ENCODE results near the gene CD320. TPM values are rescaled to one million over a fixed set of nuclear protein-coding genes. Genes with fewer than 3 reads are reported as not detected.
"Not testable (repeated sequence)": the region's sequence is repeated elsewhere in the genome, so short reads cannot be mapped to it uniquely, and the experiment has no call there.

CD320 gene
- total RNA-seq, 1 experiment from 2014 or later = 93.7 TPM

DNA sequence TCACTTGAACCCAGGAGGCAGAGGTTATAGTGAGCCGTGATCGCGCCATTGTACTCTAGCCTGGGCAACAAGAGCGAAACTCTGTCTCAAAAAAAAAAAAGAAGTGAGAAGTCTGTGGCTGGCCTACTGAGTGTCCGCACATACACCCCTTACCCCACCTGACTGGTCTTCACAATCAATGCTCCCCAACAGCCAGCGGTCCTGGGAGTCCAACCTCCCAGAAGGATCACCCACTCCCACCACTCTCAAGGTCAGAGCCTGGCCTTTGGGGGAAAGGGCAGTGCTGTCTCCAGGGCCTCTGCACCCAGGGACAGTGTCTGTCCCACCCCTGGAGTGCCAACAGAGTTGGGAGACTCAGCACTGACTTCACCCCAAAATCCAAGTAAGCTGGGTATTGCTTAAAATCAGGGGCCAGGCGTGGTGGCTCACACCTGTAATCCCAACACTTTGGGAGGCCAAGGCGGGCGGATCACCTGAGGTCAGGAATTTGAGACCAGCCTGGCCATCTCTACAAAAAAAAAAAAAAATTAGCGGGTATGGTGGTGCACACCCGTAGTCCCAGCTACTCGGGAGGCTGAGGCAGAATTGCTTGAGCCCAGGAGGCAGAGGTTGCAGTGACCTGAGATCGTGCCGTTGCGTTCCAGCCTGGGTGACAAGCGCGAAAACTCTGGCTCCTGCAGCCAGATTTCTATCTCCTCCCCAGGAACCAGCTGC lies 2.3 kb upstream of the CD320 start:
- no peak for DNase-seq (ENCODE audit: low read depth)

DNA sequence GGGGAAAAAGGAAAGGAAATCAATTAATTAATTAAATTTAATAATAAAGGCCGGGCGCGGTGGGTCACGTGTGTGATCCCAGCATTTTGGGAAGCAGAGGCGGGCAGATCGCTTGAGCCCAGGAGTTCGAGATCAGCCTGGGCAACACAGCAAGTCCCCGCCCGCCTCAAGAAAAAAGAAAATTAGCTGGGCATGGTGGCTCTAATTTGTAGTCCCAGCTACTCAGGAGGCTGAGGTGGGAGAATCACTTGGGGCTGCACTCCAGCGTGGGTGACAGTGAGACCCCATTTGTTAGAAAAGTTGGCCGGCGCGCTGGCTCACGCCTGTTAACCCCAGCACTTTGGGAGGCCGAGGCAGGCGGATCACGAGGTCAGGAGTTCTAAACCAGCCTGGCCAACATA lies 733 bp upstream of the CD320 start:
- no peak for DNase-seq (ENCODE audit: low read depth)

DNA sequence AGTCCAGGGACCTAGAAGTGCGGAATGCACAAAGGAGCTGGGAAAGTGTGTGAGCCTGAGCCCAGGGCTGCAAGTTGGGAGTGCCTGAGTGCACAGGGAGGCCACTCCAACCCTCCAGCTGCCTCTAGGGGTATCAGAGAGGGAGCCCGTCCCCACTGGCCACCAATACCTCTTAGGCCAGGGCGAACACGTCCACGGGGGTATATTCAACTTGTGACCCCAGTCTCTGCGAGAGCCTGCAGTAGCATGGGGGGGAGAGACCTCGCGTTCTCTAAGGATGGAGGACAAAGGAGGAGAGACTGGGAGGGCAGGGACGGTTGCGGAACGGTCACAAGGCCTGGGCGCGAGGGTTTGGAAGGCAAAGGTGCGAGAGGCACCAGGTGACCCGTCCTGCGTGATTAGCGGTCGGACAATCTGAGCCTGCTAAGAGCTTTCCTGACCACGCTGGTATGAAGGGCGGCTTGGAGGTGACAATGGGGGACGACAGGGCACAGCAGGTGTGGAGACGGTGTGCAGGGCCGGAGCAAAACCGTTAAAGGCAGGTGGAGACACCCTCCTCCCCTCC lies 676 bp downstream of the CD320 start:
- DNase-seq (ENCODE audit: low read depth) = no peak

DNA sequence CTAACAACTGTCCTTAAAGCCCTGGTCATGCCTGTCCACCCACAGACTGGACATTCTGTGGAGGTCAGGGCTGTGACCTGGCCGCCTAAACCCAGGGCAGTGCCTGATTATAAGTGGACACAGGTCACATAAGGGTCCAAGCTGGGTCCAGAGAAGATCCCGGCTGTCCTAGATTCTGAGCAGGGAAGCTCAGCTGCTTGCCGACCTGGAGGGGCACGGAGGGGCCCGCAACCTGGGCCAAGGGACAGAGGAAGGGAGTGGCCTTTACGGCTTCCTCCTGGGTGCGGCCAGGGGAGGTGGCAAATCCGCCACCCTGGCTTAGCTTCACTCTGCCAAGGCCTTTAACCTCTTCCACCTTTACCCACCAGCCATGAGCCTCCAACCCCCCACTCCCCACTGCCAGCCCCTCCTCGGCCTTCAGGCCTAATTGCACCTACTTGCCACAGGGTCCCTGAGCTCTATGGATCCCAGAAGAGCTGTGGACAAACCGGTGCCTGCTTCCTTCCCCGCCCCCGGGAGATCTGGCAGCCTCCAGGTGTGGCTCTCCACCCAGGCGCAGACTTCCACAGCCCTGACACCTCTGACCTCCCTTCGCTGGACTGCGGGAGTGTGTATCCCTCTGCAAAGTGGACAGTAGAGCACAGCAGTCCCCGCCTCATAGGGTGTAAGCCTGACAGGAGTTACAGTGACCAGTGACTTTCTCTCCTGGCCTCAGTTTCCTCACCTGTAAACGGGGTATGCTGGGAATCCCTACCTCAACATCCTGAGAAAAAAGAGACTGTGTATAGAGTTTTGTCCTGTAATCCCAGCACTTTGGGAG lies 1.7 kb downstream of the CD320 start:
- no peak for DNase-seq (ENCODE audit: low read depth)

DNA sequence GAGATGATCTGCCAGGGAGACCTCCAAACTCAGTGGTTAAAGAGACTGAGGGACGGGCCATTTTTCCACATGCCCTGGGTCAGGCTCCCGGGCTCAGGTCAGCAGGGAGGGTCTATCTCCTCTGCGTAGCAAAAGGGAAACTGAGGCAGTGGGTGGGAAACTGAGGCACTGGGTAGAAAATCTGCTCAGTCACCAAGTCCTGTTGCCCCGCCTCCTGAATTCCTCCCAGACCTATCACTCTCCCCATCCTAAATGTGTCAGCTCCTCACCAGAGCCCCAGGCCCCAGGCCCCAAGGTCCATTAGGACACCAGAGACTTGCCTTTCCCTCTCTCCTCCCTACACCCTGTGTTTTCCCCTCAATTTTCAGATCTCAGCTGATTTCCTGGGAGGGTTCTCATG lies 2.4 kb downstream of the CD320 start:
- no peak for DNase-seq (ENCODE audit: low read depth)

DNA sequence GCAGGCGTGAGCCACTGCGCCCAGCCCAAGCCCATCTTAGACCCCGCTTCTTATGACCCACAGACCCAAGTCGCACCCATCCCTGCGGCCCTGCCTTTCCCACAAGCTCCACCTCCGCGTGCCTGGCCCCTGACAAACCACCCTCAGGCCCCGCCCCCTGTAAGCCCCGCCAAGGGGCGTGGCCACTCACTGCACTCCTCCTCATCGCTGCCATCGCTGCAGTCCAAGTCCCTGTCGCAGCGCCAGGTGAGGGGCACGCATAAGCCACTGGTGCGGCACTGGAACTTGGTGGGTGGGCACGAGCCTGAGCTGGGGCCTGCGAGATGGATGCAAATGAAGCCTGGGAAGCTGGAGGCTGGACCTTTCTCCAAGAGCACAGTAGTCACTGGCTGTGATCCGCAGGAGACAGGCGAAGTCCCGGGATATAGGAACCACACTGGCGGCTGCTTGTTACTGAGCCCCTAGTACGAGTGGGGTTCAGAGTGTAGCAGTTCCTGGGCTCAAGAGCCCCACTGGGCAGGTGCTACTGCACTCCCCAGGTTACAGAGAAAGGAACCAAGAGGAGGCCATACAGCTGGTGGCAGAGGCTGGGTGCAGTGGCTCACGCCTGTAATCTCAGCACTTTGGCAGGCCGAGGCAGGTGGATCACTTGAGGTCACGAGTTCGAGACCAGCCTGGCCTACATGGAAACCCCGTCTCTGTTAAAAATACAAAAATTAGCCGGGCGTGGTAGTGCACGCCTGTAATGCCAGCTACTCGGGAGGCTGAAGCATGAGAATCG lies 3.1 kb downstream of the CD320 start:
- no peak for DNase-seq (ENCODE audit: low read depth)

DNA sequence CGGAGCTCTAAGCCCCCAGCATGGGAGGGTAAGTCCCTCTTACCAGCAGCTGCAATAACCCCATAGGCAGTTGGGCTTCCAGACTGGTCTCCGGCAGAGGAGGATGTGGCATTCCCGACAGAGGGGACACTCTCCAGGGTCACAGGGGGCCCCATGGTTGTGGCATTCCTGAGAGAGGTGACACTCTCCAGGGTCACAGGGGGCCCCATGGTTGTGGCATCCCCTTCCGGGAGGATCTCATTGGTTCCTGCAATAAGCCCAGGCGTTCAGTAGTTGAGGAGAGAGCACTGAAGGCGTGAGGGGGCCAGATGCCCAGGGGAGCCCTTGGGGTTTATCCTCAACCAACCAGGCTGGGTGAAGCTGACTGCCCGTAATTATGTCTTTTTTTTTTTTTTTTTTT lies 5.4 kb downstream of the CD320 start:
- no peak for DNase-seq (ENCODE audit: low read depth)

DNA sequence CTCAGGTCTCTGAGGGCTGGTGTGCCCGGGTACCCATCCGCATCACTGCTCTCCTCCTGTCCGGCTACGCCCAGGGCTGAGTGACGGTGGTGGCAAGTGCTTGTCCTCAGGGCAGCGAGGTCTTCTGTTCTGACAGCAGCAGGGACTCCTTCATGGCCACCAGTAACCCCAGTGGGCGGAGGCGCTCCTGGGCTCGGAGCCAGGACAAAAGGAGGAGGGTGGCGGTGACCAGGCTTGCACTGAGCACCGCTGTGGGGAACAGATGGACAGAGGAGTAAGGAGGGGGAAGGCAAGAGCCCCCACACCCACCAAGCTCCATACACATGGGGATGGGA lies 5.8 kb downstream of the CD320 start:
- DNase-seq (ENCODE audit: low read depth) = no peak

DNA sequence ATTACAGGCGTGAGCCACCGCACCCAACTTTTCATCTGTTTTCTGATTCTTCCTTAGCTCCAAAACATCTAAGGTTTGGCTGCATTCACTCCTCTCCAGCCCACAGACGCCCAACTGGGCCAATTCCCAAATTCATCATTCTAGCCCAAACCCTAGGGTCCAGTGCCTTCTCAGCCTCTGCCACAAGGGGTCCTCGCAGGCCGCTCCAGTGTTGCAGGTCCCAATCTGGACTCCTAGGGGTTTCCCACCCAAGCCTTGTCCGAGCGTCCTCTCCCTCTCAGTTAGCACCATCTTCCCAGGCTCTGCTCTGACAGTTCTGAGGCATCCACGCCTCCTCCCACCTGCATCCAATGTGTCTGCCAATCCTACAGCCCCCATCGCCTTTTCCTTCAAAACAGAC lies 16.8 kb downstream of the CD320 start:
- DNase-seq (ENCODE audit: low read depth) = not testable (repeated sequence)

DNA sequence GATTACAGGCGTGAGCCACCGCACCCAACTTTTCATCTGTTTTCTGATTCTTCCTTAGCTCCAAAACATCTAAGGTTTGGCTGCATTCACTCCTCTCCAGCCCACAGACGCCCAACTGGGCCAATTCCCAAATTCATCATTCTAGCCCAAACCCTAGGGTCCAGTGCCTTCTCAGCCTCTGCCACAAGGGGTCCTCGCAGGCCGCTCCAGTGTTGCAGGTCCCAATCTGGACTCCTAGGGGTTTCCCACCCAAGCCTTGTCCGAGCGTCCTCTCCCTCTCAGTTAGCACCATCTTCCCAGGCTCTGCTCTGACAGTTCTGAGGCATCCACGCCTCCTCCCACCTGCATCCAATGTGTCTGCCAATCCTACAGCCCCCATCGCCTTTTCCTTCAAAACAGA lies 31.6 kb downstream of the CD320 start:
- not testable (repeated sequence) for DNase-seq (ENCODE audit: low read depth)

DNA sequence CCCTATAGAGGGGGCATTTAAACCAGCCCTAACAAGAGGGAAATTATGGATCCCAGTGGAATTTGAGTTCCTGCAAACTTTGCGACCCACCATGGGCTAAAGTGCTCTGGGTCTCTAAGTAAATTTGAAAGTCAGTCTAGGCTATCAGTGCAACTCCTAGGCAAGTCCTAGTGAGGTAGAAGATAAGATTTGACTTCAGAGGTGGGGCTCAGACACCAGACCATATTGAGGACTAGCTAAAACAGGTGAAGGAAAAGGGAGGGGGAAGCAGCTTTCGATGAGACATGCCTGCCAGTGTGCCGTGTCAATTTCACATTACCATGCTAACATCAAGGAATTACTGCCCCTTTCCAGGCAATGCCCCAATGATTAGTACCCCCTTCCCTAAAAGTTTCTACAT lies 38.4 kb downstream of the CD320 start:
- DNase-seq (ENCODE audit: low read depth) = no peak

DNA sequence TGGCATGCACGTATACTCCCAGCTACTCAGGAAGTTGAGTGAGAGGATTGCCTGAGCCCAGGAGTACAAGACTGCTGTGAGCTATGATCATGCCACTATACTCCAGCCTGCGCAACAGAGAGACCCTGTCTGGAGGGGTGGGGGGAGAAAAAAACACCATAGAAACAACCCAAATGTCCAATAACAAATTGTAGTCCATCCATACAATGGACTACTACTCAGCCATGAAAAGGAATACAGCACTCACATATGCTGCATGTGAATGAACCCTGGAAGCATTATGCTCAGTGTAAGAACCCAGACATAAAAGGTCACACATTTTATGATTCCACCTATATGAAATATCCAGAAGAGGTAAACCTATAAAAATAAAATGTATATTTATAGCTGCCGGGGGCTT lies 42.3 kb downstream of the CD320 start:
- no peak for DNase-seq (ENCODE audit: low read depth)

DNA sequence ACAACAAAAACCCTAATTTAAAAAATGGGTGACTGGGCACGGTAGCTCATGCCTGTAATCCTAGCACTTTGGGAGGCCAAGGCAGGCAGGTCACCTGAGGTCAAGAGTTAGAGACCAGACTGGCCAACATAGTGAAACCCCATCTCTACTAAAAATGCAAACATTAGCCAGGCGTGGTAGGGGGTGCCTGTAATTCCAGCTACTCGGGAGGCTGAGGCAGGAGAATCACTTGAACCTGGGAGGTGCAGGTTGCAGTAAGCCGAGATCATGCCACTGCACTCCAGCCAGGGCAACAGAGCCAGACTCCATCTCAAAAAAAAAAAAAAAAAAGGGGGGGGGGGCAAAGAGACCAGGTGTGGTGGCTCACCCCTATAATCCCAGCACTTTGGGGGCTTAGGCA lies 43.9 kb downstream of the CD320 start:
- DNase-seq (ENCODE audit: low read depth) = not testable (repeated sequence)

DNA sequence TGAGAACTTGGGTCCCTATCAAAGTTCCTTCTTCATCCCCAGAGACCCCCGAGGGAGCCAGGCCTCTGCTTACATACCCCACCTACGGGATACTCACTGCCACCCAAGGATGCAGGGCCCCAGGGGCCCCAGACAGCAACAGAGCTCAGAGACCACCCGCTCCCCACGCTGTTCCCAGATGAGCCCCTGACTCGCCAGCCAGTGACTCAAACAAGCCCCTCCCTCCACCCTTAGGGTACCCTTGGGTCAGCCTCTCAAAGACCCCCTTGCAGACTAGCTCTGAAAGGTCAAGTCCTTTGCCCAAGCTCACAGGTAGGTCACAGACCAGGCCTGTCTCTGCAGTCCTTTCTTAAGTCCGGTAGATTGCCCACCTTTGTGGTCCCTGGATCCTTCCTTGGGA lies 45.7 kb downstream of the CD320 start:
- DNase-seq (ENCODE audit: low read depth) = no peak

DNA sequence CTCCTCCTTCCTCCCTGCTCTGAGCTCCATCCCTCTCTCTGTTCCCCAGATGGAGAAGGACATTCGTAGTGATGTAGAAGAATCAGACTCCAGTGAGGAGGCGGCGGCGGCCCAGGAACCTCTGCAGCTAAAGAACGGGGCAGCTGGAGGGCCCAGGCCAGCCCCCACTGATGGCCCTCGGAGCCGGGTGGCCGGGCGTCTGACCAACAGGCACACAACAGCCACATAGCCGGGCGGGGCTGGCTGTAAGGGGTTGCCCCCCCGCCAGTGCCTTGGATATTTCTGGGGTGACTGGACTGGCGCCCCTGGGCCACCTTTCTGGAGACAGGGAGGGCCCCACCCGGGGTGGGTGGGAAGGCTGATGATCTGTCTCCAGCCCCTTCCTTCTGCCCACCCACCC lies 46.3 kb downstream of the CD320 start:
- DNase-seq (ENCODE audit: low read depth) = no peak

DNA sequence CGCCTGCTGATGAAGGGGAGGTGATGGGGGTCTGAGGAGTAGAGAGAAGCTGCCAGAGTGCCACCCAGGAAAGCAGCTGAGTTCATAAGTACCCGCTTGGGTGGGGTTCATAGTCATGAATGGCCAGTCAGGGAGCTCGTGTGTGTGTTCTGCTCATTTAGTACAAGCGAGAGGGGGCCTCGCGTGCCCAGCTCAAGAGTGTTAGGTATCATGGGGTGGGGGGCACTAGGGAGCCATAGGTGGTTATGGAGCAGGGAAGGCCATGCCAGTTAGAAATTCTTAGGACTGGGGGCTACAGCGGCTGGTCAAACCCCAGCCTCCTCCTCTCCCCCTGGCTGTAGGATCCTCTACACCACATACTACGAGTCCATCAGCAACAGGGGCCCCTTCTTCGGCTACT lies 46.8 kb downstream of the CD320 start:
- no peak for DNase-seq (ENCODE audit: low read depth)

DNA sequence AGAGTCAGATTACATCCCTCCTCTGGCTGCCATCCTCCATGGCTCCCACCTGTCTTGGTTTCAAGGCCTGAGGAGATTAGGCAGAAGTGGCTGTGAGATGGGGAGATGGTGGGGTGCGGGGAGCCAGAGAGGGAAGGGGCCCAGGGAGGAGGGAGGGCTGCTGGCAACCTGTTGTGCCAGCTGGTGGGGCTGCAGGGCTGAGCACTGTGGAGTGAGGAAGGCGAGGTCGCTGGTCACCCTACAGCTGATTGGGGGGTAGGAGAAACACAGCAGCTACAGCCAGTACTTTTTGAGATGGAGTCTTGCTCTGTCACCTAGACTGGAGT lies 48.3 kb downstream of the CD320 start:
- DNase-seq (ENCODE audit: low read depth) = no peak

DNA sequence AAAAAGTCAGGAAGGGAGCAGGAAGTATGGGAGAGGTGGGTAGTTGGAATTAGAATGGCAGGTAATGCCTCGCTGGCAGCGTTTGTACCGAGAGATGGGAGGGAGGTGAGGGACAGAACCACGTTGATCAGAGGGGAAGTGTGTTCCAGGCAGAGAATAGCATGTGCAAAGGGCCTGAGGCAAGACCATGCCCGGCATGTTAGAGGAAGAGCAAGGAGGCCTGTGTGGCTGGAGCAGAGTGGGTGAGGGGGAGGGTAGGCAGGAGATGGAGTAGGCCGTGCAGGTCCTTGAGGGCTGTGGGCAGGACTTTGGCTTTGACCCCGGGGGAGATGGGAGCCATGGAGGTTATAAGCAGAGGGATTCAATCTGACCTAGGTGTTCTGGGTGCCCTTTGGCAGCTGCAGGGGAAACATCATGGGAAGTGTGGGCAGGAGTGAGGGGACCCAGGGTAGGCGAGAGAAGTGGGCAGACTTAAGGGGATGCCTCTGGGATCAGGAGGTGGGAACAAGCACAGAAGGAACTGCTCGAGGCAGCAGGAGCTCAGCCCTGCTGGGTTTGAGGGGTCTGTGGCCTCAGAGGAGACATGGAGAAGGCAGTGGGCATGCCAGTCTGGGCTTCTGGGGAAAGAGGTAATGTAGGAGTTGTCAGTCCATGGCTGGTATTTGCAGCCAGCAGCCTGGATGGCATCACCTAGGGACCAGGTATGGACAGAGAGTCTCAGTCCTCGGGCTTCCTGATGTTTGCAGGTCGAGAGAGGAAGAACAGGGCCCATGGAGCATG lies 48.8 kb downstream of the CD320 start:
- DNase-seq (ENCODE audit: low read depth) = no peak

DNA sequence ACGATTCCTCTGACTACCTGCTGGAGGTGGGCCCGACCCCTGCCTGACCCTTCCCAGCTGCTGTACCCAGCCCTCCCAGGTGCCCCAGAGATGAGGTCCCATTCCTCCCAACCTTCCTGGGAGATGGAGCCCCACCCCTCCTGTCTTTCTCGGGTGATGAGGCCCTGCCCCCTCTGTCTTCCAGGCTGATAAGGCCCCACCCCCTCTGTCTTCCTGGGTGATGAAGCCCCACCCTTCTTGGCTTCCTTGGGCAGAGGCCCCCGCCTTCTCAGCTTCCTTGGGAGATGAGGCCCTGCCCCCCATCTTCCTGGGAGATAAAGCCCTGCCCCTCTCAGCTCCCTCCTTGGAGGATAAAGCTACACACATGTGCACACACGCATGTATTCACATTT lies 51.1 kb downstream of the CD320 start:
- no peak for DNase-seq (ENCODE audit: low read depth)

DNA sequence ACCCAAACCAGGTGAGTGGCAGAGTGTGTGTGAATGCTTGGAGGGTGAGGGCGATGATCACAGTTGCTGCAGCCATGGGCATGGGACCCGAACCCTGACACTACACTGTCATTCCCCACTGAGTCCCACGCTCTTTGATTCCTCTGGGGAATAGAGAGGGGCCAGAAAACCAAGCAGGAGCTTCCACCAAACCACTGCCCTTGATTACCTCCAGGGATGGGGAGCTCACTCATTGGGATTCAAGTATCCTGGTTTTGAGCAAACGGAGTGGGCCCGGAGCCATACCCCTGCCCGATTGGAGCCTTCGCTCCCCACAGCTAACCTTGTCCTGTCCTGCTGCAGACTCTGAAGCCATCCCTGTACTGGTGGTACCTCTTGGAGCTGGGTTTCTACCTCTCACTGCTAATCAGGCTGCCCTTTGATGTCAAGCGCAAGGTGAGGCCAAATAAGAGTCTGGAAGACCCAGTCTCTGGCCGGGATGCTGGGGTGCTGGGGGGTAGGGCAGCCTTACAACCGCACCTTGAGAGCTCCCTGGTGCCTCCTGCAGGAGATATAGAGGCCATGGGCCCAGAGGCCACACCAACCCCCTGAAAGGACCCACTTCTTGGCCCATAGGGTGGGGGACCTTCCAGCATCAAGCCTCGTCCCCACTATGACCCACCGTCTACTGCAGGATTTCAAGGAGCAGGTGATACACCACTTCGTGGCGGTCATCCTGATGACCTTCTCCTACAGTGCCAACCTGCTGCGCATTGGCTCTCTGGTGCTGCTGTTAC lies 51.7 kb downstream of the CD320 start:
- no peak for DNase-seq (ENCODE audit: low read depth)
